Inflammatory macrophage treated with lipopolysaccharide for 1 hour (primary cell): ENCODE data around the gene SPARCL1.
"Not testable (repeated sequence)": the region's sequence is repeated elsewhere in the genome, so short reads cannot be mapped to it uniquely, and the experiment has no call there.

Experiments
- DNase-seq, 2 donors: peaks; one replicate each; pipeline ENCODE4 v3.0.0-alpha.2; 2020 to 2022

The SPARCL1 gene

GRCh38 chr4:87529187-87529586 lies at the start of gene SPARCL1:
TSS of gene SPARCL1 (minus strand) at chr4:87529376. CDS start at chr4:87499574, 29,802 bp downstream.
- no peak for DNase-seq

GRCh38 chr4:87575983-87576382 lies 46.8 kb upstream of the SPARCL1 start:
- no peak for DNase-seq

- no peak for DNase-seq
Measured at GRCh38 chr4:87575408-87575807, 46.2 kb upstream of the SPARCL1 start.

GRCh38 chr4:87574996-87575395 lies 45.8 kb upstream of the SPARCL1 start:
- DNase-seq: peak in 1 of 2 donors; percentile 13

GRCh38 chr4:87574376-87574775 lies 45.2 kb upstream of the SPARCL1 start:
- not testable (repeated sequence) for DNase-seq

GRCh38 chr4:87570290-87570805 lies 41.2 kb upstream of the SPARCL1 start:
- DNase-seq: no peak

GRCh38 chr4:87567191-87567590 lies 38.0 kb upstream of the SPARCL1 start:
- no peak for DNase-seq

- DNase-seq: no peak
Measured at GRCh38 chr4:87566276-87566675, 37.1 kb upstream of the SPARCL1 start.

- no peak for DNase-seq
Measured at GRCh38 chr4:87565746-87566145, 36.6 kb upstream of the SPARCL1 start.

- no peak for DNase-seq
Measured at GRCh38 chr4:87560802-87561201, 31.6 kb upstream of the SPARCL1 start.

GRCh38 chr4:87559090-87559837 lies 30.1 kb upstream of the SPARCL1 start:
- DNase-seq: no peak

- no peak for DNase-seq
Measured at GRCh38 chr4:87557348-87557747, 28.2 kb upstream of the SPARCL1 start.

- DNase-seq: peak; percentile 5 to 29
Measured at GRCh38 chr4:87555773-87556619, 26.8 kb upstream of the SPARCL1 start.

- DNase-seq: no peak
Measured at GRCh38 chr4:87553182-87553581, 24.0 kb upstream of the SPARCL1 start.

- DNase-seq: no peak
Measured at GRCh38 chr4:87551361-87551760, 22.2 kb upstream of the SPARCL1 start.

GRCh38 chr4:87547016-87547708 lies 18.0 kb upstream of the SPARCL1 start:
- no peak for DNase-seq

GRCh38 chr4:87545052-87545451 lies 15.9 kb upstream of the SPARCL1 start:
- no peak for DNase-seq

GRCh38 chr4:87543835-87544461 lies 14.8 kb upstream of the SPARCL1 start:
- peak in 1 of 2 donors; percentile 7 for DNase-seq

- no peak for DNase-seq
Measured at GRCh38 chr4:87542734-87543312, 13.6 kb upstream of the SPARCL1 start.

GRCh38 chr4:87541956-87542709 lies 13.0 kb upstream of the SPARCL1 start:
- no peak for DNase-seq

- DNase-seq: no peak
Measured at GRCh38 chr4:87541521-87541920, 12.3 kb upstream of the SPARCL1 start.
